B cell (primary cell): ENCODE results near the gene KRT35.

ENCODE experiments used
- CTCF ChIP-seq: fragments of 200-600 bp; IDR thresholded peaks from one replicate; pipeline ENCODE4 v1.8.0; 2022; ENCODE audit warnings: antibody characterized with exemption, mild to moderate bottlenecking
- EZH2 ChIP-seq: IDR thresholded peaks from 2 replicates; pipeline ENCODE4 v1.6.1; 2012; ENCODE audit warnings: borderline replicate concordance, low read depth, mild to moderate bottlenecking, moderate library complexity, low read length; ENCODE audit not compliant: insufficient read depth, poor library complexity, severe bottlenecking

- no peak for TF ChIP-seq CTCF
- TF ChIP-seq EZH2 = no peak
These were observed 43.3 kb upstream of the KRT35 start for GRCh38 chr17:41524261-41524660.
